Fibroblast of skin of scalp (primary cell): Measurements from ENCODE around the gene MRPL32.
A peak's percentile ranks its signal among the peaks of the same experiment; 100 is the strongest.

ENCODE experiments used
- DNase-seq: peaks from one replicate; pipeline ENCODE4 v3.0.0-alpha.2; 2013

The MRPL32 gene

GRCh38 chr7:42928754-42929153, 3.4 kb upstream of the MRPL32 start:
- DNase-seq = no peak

- no peak for DNase-seq
These were observed 2.7 kb upstream of the MRPL32 start for GRCh38 chr7:42929449-42929848.

GRCh38 chr7:42930889-42931288, 1.3 kb upstream of the MRPL32 start:
- no peak for DNase-seq

- DNase-seq = no peak
These were observed 736 bp upstream of the MRPL32 start for GRCh38 chr7:42931447-42931833.

GRCh38 chr7:42932811-42933591, 825 bp downstream of the MRPL32 start:
- DNase-seq = peak; percentile 45

GRCh38 chr7:42934291-42934690, 2.1 kb downstream of the MRPL32 start:
- no peak for DNase-seq

- DNase-seq = no peak
These were observed 3.7 kb downstream of the MRPL32 start for GRCh38 chr7:42935861-42936260.

GRCh38 chr7:42939457-42940240, 7.5 kb downstream of the MRPL32 start:
- DNase-seq = no peak

GRCh38 chr7:42940985-42941847, 9.0 kb downstream of the MRPL32 start:
- DNase-seq = peak; percentile 82

- peak; percentile 27 for DNase-seq
These were observed 13.8 kb downstream of the MRPL32 start for GRCh38 chr7:42945821-42946626.

- peak; percentile 19 for DNase-seq
These were observed 14.4 kb downstream of the MRPL32 start for GRCh38 chr7:42946627-42946950.

GRCh38 chr7:42947521-42947920, 15.3 kb downstream of the MRPL32 start:
- DNase-seq = no peak

GRCh38 chr7:42950417-42950816, 18.2 kb downstream of the MRPL32 start:
- DNase-seq = no peak

GRCh38 chr7:42952328-42952727, 20.2 kb downstream of the MRPL32 start:
- no peak for DNase-seq

- DNase-seq = no peak
These were observed 21.8 kb downstream of the MRPL32 start for GRCh38 chr7:42953994-42954393.

GRCh38 chr7:42956062-42956461, 23.9 kb downstream of the MRPL32 start:
- no peak for DNase-seq

GRCh38 chr7:42959549-42959948, 27.4 kb downstream of the MRPL32 start:
- DNase-seq = no peak

- no peak for DNase-seq
These were observed 28.6 kb downstream of the MRPL32 start for GRCh38 chr7:42960762-42961161.

- no peak for DNase-seq
These were observed 29.0 kb downstream of the MRPL32 start for GRCh38 chr7:42961170-42961569.

- DNase-seq = no peak
These were observed 32.1 kb downstream of the MRPL32 start for GRCh38 chr7:42964293-42964692.

GRCh38 chr7:42964849-42965805, 33.0 kb downstream of the MRPL32 start:
- no peak for DNase-seq
